AG09309 (cell line): Measurements from ENCODE around the gene KCNJ12.
"Not testable (repeated sequence)": the region's sequence is repeated elsewhere in the genome, so short reads cannot be mapped to it uniquely, and the experiment has no call there.

ENCODE experiments used
- DNase-seq: peaks from one replicate; pipeline ENCODE4 v3.0.0-alpha.2; 2010; ENCODE audit warnings: low read depth
- H3K4me3 ChIP-seq: 2 replicates; pipeline ENCODE4 v1.5.1; 2011; ENCODE audit warnings: mild to moderate bottlenecking, low read depth, low read length, moderate library complexity; ENCODE audit not compliant: control insufficient read depth
- TF ChIP-seq, protein P1 (sequence below): IDR thresholded peaks from 2 replicates; pipeline ENCODE4 v1.5.1; 2011; ENCODE audit warnings: mild to moderate bottlenecking, low read depth, low read length, inconsistent platforms; ENCODE audit not compliant: insufficient read depth, control insufficient read depth; ENCODE audit errors: missing control alignments

KCNJ12 gene

GRCh38 chr17:21452377-21453143 is 76.4 kb downstream of the KCNJ12 start:
- peak overlapping the region; percentile 19 for H3K4me3 ChIP-seq
- TF ChIP-seq, protein P1, sequence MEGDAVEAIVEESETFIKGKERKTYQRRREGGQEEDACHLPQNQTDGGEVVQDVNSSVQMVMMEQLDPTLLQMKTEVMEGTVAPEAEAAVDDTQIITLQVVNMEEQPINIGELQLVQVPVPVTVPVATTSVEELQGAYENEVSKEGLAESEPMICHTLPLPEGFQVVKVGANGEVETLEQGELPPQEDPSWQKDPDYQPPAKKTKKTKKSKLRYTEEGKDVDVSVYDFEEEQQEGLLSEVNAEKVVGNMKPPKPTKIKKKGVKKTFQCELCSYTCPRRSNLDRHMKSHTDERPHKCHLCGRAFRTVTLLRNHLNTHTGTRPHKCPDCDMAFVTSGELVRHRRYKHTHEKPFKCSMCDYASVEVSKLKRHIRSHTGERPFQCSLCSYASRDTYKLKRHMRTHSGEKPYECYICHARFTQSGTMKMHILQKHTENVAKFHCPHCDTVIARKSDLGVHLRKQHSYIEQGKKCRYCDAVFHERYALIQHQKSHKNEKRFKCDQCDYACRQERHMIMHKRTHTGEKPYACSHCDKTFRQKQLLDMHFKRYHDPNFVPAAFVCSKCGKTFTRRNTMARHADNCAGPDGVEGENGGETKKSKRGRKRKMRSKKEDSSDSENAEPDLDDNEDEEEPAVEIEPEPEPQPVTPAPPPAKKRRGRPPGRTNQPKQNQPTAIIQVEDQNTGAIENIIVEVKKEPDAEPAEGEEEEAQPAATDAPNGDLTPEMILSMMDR, result peak; percentile 64
- peak; percentile 4 for DNase-seq

GRCh38 chr17:21453144-21453898 is 77.2 kb downstream of the KCNJ12 start:
- no peak overlapping the region for H3K4me3 ChIP-seq
- DNase-seq, result no peak
- TF ChIP-seq, protein P1, result no peak

DNA sequence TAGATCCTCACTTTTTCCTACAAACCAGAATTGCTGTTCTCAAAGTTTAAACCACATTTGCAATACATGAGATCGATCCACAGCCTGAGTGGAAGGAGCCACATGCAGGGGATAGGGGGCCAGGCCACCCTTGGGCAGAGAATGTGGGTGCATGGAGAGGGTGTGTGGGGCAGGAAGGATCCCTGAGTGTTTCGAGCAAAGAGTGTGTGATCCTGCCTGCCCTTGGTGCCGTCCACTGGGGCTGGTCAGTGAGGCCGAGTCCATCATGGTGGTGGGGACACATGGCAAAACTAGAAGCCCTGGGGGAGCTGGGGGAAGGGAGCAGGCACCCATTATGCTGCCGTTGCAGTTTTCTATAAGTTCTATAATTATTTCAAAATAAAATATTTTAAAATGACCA is 77.8 kb downstream of the KCNJ12 start:
- not testable (repeated sequence) for DNase-seq, H3K4me3 ChIP-seq

- no peak for DNase-seq
These were observed 78.3 kb downstream of the KCNJ12 start for GRCh38 chr17:21454441-21454840.

DNA sequence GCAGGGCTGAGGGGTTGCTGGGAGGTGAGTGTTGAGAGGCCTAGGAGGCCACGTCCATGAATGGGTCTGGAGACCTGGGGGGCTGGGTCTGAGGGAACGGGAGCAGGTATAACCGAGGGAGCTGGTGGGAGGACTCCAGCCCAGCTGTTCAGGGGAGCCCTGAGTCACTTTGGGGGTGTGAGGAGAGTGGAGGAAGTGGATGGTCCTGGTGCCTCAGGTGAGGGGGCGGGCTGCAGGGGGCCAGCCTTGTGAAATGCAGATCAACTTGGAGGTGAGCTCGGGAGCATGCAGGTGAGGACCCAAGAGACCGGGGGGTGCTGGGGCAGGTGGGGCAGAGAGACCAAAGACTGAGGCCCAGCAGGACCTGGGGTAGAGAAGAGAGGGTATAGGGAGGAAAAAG is 79.6 kb downstream of the KCNJ12 start:
- no peak overlapping the region for H3K4me3 ChIP-seq
- DNase-seq, result no peak
- TF ChIP-seq, protein P1, result no peak

More at GRCh38 chr17:21454441-21454840, 78.3 kb downstream of the KCNJ12 start:
- TF ChIP-seq, protein P1, result no peak
- H3K4me3 ChIP-seq, result no peak overlapping the region

DNA sequence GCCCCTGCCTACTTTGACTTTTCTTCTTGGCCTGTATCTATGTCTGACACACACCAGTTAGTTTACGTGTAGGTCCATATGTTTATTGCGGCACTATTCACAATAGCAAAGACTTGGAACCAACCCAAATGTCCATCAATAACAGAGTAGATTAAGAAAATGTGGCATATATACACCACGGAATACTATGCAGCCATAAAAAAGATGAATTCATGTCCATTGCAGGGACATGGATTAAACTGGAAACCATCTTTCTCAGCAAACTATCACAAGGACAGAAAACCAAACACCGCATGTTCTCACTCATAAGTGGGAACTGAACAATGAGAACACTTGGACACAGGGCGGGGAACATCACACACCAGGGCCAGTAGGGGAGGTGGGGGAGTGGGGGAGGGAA is 80.3 kb downstream of the KCNJ12 start:
- H3K4me3 ChIP-seq, result not testable (repeated sequence)

DNA sequence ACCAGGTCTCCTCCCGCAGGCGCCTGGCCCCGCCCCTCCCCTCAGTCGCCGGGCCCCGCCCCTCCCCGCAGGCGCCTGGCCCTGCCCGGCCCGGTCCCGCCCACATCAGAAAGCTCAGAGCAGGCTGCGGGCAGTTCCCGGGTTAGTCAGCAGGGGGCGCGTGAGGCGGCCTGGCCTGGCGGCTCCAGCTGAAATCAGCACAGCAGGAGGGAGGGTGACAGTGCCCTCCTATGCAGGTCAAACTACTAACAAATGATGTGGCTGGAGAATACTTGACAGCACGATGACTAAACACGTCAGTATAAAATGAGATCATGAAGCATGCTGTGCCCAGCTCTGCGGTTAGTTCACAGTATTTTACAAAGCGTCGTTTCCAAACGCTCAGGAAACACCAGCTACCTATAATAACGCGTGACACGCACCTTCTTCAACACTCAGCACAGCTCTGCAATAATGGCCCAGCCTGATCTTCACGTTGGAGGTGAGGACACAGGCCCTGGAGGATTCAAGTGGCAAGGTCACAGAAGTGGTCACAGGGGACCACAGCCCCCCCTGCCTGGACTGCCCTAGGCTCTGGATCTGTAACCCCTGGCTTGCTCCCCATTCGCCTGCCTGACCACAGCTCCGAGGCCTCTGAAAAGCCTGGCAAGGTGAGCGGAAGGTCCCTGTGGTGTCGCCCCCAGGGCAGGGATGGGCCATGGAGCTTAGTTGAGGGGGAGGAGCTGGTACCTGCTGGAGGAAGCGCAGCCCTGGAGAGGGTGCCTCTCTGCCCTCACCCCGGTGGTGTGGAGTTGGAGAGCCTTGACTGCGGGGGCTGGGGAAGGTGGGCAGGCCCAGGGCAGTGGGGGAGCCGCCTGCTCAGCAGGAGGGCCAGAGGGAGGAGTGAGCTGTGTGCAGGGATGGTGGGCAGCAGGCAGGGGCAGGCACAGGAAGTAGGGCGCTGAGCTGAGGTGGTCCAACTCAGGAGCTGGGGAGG is 81.2 kb downstream of the KCNJ12 start:
- no peak overlapping the region for H3K4me3 ChIP-seq
- TF ChIP-seq, protein P1, result peak; percentile 86
- DNase-seq, result peak; percentile 69

More for the DNA sequence above, 80.3 kb downstream of the KCNJ12 start:
- DNase-seq, result not testable (repeated sequence)
